Stimulated activated CD4-positive, alpha-beta T cell treated with anti-CD3 and anti-CD28 coated beads, TNF-alpha, amount 100 ng/mL, for 1 hour (primary cell): ENCODE data around the gene LSG1.
"Not testable (repeated sequence)": the region's sequence is repeated elsewhere in the genome, so short reads cannot be mapped to it uniquely, and the experiment has no call there.

Experiments
- DNase-seq, 3 donors: peaks; one replicate each; pipeline ENCODE4 v3.0.0-alpha.2; 2020; ENCODE audit warnings: low read depth in 3 of 3, low spot score in 1 of 3

The LSG1 gene

DNA sequence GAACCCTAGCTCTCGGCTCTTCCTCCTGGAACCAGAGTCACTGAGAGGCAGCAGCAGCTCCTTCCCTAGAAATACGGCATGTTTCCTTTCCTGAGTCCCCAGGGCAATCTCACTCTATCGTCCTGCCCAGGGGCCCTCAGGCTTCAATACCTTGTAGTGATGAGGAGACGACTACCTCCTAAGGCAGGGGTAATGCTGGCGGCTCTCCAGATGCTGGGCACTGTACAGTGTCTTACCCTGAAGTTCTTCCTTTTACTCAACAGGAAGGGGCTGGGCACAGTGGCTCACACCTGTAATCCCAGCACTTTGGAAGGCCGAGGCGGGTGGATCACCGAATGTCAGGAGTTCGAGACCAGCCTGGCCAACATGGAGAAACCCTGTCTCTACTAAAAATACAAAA is 52.2 kb downstream of the LSG1 start:
- DNase-seq: no peak

- no peak for DNase-seq
Observed at GRCh38 chr3:194618858-194619608, 53.0 kb downstream of the LSG1 start.

DNA sequence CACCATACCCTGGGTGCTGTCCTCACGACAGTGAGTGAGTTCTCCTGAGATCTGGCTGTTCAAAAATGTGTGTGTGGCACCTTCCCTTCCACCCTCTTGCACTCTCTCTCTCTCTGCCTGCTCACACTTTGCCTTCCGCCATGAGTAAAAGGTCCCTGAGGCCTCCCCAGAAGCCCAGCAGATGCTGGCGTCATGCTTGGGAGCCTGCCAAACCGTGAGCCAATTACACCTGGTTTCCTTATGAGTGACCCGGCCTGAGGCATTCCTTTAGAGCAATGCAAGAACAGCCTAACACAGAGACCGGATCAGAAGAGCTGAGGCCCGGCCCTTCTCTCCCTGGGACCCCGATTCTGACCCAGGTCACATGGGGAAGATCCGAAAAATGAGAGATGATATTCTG is 54.2 kb downstream of the LSG1 start:
- DNase-seq: no peak

- no peak for DNase-seq
Observed at GRCh38 chr3:194617143-194617671, 54.8 kb downstream of the LSG1 start.

- DNase-seq: no peak
Observed at GRCh38 chr3:194615226-194615625, 56.8 kb downstream of the LSG1 start.

DNA sequence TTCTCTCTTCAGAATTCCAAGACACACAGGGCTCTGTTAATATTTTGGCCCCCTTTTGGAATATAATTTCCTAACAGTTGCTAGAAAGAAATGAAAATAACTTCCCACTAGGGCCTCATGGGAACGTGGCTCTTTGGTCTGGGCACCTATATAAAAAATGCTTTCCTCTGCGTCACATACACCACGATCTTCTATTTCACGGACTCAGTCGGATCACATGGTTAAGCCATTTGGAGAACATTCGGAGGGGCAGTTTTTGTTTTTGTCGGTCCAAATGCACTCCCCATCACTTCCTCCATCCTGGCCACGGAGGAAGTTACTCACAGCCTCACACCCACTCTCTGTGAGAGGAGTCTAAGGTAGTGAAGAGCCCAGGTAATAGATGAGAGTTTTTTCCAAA is 59.8 kb downstream of the LSG1 start:
- no peak for DNase-seq

GRCh38 chr3:194610689-194611088 is 61.3 kb downstream of the LSG1 start:
- DNase-seq: no peak

- no peak for DNase-seq
Observed at GRCh38 chr3:194609601-194610000, 62.4 kb downstream of the LSG1 start.

GRCh38 chr3:194608981-194609380 is 63.0 kb downstream of the LSG1 start:
- DNase-seq: no peak

GRCh38 chr3:194607592-194608389 is 64.2 kb downstream of the LSG1 start:
- no peak for DNase-seq

- no peak for DNase-seq
Observed at GRCh38 chr3:194606941-194607340, 65.0 kb downstream of the LSG1 start.

DNA sequence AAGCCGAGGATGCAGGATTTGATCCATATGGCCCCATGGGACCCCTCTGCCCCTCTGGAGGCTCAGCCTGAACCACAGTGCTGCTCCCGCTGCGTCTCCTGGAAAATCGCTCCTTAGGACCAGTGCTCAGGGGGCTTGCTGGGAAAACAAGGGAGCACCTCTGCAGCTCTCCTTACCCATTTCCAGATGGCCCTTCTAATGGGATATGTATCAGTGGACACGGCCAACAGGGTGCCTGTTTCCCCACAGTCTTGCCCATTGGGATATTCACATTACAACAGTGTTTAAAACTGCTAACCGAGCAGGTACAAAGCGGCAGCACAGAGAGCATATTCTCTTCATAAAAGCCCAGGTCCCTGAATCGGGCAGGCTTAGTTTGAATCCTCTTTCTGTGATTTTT is 65.8 kb downstream of the LSG1 start:
- DNase-seq: no peak

GRCh38 chr3:194605314-194605713 is 66.7 kb downstream of the LSG1 start:
- DNase-seq: not testable (repeated sequence)

DNA sequence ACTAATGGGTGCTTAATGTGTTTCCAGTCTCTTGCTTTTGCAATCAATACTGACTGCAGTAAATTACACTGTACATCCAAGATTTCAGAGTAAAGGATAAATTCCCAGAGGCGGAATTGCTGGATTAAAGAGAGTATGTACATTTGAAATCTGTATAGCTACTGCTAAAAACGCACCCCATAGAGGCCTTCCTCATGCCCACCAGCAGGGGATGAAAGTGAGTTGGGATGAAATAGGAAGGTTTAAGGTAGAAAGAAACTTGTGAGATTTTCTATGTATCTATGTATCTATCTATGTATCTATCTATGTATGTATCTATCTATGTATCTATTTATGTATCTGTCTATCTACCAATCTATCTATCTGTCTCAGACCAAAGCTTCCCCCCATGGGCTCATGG is 67.2 kb downstream of the LSG1 start:
- no peak for DNase-seq

- no peak for DNase-seq
Observed at GRCh38 chr3:194604126-194604525, 67.9 kb downstream of the LSG1 start.

- no peak for DNase-seq
Observed at GRCh38 chr3:194602669-194603171, 69.3 kb downstream of the LSG1 start.

- no peak for DNase-seq
Observed at GRCh38 chr3:194598771-194599557, 73.0 kb downstream of the LSG1 start.

- DNase-seq: no peak
Observed at GRCh38 chr3:194596906-194597305, 75.1 kb downstream of the LSG1 start.

DNA sequence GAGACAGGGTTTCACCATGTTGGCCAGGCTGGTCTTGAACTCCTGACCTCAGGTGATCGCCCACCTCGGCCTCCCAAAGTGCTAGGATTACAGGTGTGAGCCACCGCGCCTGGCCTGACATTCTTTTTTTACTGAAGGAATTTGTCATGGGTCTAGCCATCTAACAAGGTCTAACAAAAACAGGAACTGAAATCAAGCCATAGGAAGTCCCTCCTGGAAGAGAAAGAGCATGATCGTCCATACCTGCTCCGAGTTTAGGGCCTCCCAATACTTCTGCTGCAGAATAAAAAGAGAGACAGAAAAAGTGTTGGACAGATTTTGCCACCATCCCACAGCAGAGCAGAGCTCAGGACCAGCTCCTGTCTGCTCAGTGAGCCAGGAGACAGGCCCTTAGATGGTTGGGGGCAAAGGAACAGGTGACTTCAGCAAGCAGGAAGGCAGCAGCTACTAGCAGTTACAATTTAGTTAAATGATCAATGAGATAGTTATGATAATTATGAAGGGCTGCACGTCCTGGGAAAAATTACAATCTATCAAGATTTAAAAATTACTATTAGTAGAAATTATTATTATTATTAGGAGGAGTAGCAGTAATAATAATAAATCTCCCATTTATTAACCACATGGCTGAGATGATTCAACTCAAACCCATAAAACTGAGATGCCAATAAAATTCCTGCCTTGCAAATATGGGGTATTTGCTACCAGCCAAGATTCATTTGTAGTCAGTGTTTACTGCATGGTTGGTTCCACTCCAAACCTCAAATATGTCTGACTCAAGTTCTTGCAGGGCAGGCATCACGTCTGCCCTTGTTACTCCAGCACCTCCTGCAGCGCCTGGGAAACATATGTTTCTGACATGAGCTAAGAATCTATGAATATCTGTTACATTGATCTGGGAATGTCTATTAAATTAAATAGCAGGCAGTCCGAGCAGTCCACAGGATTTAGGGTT is 78.9 kb downstream of the LSG1 start:
- no peak for DNase-seq
